GM21786 (cell line): ENCODE results near the gene POMT2.

Source experiments
- ATAC-seq: cut with Tn5 transposase; IDR thresholded peaks from one replicate; pipeline ENCODE4 v1.9.1; 2021; ENCODE audit not compliant: unreplicated experiment

The POMT2 gene

GRCh38 chr14:77242752-77243151 lies 77.9 kb downstream of the POMT2 start:
- no peak for ATAC-seq

GRCh38 chr14:77241955-77242354 lies 78.7 kb downstream of the POMT2 start:
- ATAC-seq, result no peak

- no peak for ATAC-seq
Observed at GRCh38 chr14:77240336-77240915, 80.3 kb downstream of the POMT2 start.

GRCh38 chr14:77239412-77239811 lies 81.3 kb downstream of the POMT2 start:
- ATAC-seq, result no peak

GRCh38 chr14:77238996-77239395 lies 81.7 kb downstream of the POMT2 start:
- ATAC-seq, result no peak

GRCh38 chr14:77238356-77238755 lies 82.3 kb downstream of the POMT2 start:
- ATAC-seq, result no peak

- ATAC-seq, result no peak
Observed at GRCh38 chr14:77236814-77237213, 83.9 kb downstream of the POMT2 start.

GRCh38 chr14:77231721-77232120 lies 89.0 kb downstream of the POMT2 start:
- ATAC-seq, result no peak

- no peak for ATAC-seq
Observed at GRCh38 chr14:77230914-77231313, 89.8 kb downstream of the POMT2 start.

- no peak for ATAC-seq
Observed at GRCh38 chr14:77228056-77228455, 92.6 kb downstream of the POMT2 start.

GRCh38 chr14:77225892-77226557 lies 94.7 kb downstream of the POMT2 start:
- no peak for ATAC-seq

GRCh38 chr14:77225254-77225653 lies 95.4 kb downstream of the POMT2 start:
- ATAC-seq, result no peak
